Stimulated activated CD8-positive, alpha-beta memory T cell treated with anti-CD3 and anti-CD28 coated beads, Interleukin-12 subunit alpha, Interleukin-12 subunit beta, amount 100 ng/mL, for 4 hours (primary cell): ENCODE results near the gene TENT4B.
"Not testable (repeated sequence)": the region's sequence is repeated elsewhere in the genome, so short reads cannot be mapped to it uniquely, and the experiment has no call there.

Experiments used
- DNase-seq: peaks from one replicate; pipeline ENCODE4 v3.0.0-alpha.2; 2020; ENCODE audit warnings: low read depth

TENT4B gene

GRCh38 chr16:50152807-50153595 is at the start of gene TENT4B:
TENT4B (plus strand) TSS chr16:50153306; CDS start chr16:50153622, 316 bp downstream.
- peak; percentile 75 for DNase-seq

- DNase-seq: no peak
These were observed 49.3 kb upstream of the TENT4B start for GRCh38 chr16:50103764-50104163.

DNA sequence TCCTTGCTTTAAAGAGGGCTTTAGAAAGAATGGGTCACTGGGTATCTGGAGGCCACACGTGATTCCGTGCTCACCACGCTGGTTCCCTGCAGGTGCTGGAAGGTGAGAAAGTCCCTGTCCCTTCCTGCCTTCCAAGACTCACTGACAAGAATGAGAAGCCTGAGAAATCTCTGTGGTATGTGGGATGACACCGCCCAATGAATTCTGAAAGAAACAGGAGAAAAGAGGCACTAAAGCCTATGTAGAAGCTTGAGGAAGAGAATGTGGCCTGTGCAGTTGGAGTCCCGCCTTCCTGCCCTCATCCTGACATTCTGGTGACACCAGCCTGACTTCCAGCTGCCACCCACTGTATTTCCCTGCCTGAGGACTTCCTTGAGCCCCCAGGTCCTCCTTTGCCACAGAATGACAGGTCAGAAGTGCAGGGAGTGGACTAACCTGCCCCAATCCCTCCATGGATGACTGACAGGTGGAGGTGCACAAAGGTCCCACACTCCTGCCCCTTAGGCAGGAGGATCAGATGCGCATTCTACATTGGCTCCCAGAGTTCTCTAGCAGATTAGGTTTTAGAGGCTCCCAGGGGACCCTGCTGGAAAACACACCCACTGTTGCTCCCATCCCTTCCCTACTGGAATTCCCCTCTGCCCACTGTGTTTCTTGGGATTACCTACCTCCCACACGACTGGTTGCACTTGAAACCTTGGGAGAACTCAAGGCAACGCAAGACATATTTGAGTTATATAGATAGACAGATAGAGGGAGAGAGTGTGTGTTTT is 38.6 kb upstream of the TENT4B start:
- no peak for DNase-seq

- no peak for DNase-seq
These were observed 32.4 kb upstream of the TENT4B start for GRCh38 chr16:50120711-50121110.

DNA sequence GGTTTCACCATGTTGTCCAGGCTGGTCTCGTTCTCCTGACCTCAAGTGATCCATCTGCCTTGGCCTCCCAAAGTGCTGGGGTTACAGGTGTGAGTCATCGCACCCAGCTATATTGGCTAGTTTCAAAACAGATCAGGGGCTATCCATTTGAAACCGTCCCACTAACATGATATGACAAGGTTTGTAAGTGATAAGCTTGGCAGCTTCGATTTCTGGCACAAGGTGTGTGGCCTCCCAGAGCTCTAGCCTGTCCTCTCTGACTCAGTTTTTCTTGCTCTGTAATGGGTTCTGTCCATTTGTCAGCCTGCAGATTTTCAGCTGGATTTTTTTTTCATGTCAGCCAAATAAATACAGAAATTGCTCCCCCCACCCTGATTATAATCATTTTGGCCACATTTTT is 31.8 kb upstream of the TENT4B start:
- DNase-seq: no peak

- no peak for DNase-seq
These were observed 31.2 kb upstream of the TENT4B start for GRCh38 chr16:50121721-50122445.

DNA sequence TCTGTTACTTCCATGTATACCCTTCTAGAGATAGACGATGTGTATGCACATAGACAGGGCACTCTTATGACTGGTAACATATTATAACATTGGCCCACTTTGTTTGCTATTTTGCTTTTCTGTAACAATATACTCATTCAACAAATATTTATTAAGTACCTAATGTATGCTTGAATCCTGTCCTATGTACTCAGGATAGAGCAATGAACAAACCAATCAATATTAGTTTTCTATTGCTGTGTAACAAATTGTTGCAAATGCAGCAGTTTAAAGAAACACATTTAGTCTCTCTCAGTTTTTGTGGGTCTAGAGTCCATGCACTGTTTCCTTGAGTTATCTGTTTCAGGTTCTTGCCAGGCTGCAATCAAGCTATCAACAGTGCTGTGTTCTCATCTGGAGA is 29.7 kb upstream of the TENT4B start:
- DNase-seq: no peak

DNA sequence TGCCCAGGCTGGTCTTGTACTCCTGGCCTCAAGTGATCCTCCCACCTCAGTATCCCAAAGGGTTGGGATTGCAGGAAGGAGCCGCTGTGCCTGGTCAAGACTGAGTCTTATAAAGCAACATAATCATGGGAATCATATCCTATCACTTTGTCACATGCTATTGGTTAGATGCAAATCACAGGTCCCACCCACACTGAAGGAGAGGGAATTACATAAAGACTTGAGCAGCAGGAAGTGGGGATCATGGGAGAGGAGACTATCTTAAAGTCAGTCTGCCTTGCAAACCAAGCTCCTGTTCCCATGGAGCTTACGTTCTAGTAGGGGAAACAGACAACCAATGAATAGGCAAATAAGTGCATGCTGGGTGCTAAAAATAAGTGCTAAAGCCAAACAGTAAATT is 28.3 kb upstream of the TENT4B start:
- no peak for DNase-seq

DNA sequence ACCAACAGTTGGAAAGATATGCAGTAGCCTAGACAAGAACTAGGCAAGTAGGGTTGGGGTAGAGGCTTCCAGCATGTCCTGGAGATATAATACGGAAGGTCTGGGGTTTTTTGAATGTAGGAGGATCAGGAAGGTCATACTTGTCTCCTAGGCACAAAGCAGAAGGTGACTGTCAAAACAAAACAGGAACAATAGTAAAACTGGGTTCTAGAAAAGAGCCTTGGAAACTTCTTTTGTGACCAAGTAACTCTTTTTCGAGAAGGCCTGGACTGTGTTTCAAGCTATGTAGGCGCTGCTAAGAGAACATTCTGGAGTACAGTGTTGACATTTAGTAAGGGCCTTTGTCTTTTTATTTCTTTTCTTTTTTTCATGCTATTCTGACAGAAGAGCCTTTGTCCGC is 26.9 kb upstream of the TENT4B start:
- DNase-seq: no peak

DNA sequence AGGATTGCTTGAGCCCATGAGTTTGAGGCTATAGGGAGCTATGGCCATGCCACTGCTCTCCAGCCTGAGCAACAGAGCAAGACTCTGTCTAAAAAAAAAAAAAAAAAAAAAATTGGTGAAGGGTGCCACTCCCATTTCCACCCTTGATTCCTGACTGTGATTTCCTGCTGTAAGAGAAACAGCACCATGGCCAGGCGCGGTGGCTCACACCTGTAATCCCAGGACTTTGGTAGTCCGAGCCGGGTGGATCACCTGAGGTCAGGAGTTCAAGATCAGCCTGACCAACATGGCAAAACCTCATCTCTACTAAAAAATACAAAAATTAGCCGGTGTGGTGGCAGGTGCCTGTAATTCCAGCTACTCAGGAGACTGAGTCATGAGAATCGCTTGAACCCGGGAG is 20.5 kb upstream of the TENT4B start:
- not testable (repeated sequence) for DNase-seq

GRCh38 chr16:50133214-50133613 is 19.9 kb upstream of the TENT4B start:
- DNase-seq: no peak

DNA sequence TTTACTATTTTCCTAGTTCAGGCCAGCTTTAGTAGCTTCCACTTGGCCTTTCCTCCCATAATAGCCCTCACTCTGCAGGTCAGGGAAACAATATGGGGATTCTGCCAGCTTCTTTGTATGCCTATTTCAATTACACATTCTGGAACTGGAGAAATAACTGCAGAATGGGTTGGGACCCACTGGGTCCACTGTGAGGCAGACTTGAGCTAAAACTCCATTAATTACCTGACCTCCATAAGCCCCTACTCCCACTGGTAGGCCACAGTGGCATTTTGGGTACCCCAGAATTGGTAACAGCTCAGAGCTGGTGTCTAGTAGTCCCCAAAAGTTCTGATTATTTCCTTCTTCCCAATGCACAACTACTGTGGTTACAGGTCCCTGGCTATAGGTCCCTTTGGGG is 16.7 kb upstream of the TENT4B start:
- DNase-seq: no peak

DNA sequence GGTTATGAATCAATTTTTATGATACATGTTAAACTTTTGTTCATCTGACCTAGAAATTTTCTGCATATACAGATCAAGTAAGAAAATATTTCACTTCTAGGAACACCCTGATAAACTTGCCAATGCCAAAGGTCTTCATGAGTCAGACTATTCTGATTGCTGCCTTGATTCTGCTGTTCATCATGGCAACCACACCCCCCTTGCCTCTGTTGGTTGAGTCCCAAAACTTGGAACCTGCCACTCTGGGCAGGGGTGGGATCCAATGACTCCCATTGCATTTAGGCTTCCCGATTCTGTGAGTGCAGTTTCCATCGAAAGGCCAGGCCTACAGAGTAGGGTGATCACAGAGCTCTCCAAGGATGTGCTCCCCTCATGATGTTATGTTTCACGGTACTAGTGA is 15.8 kb upstream of the TENT4B start:
- DNase-seq: no peak

DNA sequence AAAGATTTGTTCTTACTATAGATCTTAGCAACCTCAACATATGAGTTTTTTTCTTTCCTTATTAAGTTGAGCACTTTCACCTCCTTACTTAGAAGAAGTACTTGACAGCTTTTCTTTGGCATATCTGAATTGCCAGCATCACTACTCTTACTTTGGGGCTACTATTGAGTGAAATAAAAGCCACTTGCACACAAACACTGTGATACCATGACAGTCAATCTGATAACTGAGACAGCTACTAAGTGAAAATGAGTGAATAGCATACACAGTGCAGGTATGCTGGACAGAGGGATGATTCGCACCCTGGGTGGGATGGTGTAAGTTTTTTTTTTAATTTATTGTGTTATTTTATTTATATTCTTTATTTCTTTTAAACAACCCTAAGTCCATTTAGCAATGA is 13.5 kb upstream of the TENT4B start:
- DNase-seq: no peak

DNA sequence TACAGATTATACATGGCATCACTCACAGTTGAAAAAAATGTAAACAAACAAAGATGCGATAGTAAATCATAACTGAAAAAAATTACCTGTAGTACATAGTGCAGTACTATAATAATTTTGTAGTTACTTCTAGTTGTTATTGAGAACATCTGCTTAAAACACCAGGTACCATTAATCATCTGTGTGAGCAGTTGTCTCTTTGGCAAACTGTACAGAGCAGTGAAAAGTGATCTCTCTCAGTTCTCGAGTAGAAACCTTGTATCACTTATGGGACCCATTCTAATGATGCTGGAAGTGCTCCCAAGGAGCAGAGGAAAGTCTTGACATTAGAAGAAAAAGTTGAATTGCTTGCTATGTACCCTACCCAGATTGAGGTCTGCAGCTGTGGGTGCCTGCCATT is 8.9 kb upstream of the TENT4B start:
- DNase-seq: no peak

GRCh38 chr16:50146479-50147435 is 6.3 kb upstream of the TENT4B start:
- no peak for DNase-seq

- no peak for DNase-seq
These were observed 1.8 kb upstream of the TENT4B start for GRCh38 chr16:50151322-50151721.

- DNase-seq: no peak
These were observed 1.4 kb upstream of the TENT4B start for GRCh38 chr16:50151756-50152155.

GRCh38 chr16:50152351-50152806 is 727 bp upstream of the TENT4B start:
- peak; percentile 43 for DNase-seq

GRCh38 chr16:50153596-50154419 is 702 bp downstream of the TENT4B start:
- no peak for DNase-seq
